Mesenchymal stem cell (in vitro differentiated cells and primary cell): ENCODE results near the gene EEIG1.

Experiments used
- DNase-seq: peaks from one replicate; pipeline ENCODE4 v3.0.0-alpha.2; 2013
- H2AFZ ChIP-seq: one replicate; pipeline ENCODE4 v1.6.1; 2013; ENCODE audit warnings: low read depth, mild to moderate bottlenecking, control low read depth, inconsistent platforms, low read length, moderate library complexity
- H2AK5ac ChIP-seq: 2 replicates; pipeline ENCODE4 v1.6.1; 2013; ENCODE audit warnings: low read length, moderate library complexity, mild to moderate bottlenecking, inconsistent platforms; ENCODE audit not compliant: severe bottlenecking
- H2BK120ac ChIP-seq: one replicate; pipeline ENCODE4 v1.6.1; 2013; ENCODE audit warnings: low read depth, mild to moderate bottlenecking, inconsistent platforms, low read length, moderate library complexity
- H2BK12ac ChIP-seq, 2 experiments: one replicate each; pipeline ENCODE4 v1.6.1; 2013; ENCODE audit warnings: inconsistent platforms in 2 of 2, low read length in 2 of 2, mild to moderate bottlenecking in 2 of 2, moderate library complexity in 2 of 2, control low read depth in 1 of 2
- H2BK15ac ChIP-seq: one replicate; pipeline ENCODE4 v1.6.1; 2013; ENCODE audit warnings: mild to moderate bottlenecking, low read depth, inconsistent platforms; ENCODE audit not compliant: poor library complexity, severe bottlenecking
- H2BK5ac ChIP-seq: 2 replicates; pipeline ENCODE4 v1.6.1; 2013; ENCODE audit warnings: low read depth, mild to moderate bottlenecking, low read length, control low read depth, inconsistent platforms; ENCODE audit not compliant: poor library complexity, severe bottlenecking
- H3K14ac ChIP-seq, 2 experiments: one replicate each; pipeline ENCODE4 v1.6.1; 2013; ENCODE audit warnings: inconsistent platforms in 2 of 2, low read length in 2 of 2, control low read depth in 1 of 2, mild to moderate bottlenecking in 1 of 2, moderate library complexity in 1 of 2
- H3K18ac ChIP-seq, 2 experiments: one replicate each; pipeline ENCODE4 v1.6.1; 2013; ENCODE audit warnings: inconsistent platforms in 2 of 2, low read length in 2 of 2, control low read depth in 1 of 2, low read depth in 1 of 2, mild to moderate bottlenecking in 1 of 2
- H3K23ac ChIP-seq, 2 experiments: one replicate each; pipeline ENCODE4 v1.6.1; 2013; ENCODE audit warnings: inconsistent platforms in 2 of 2, low read length in 2 of 2, mild to moderate bottlenecking in 2 of 2, moderate library complexity in 2 of 2, control low read depth in 1 of 2
- H3K27ac ChIP-seq: 2 replicates; pipeline ENCODE4 v1.5.1; 2013; ENCODE audit warnings: mild to moderate bottlenecking, moderate library complexity, low read length, control low read depth, inconsistent platforms; ENCODE audit not compliant: poor library complexity, severe bottlenecking
- H3K27me3 ChIP-seq, 2 experiments: 2 replicates each; pipeline versions ENCODE4 v1.6.1 to v1.7.0; 2013; ENCODE audit warnings: low read length in 2 of 2, mild to moderate bottlenecking in 2 of 2, moderate library complexity in 2 of 2, control low read depth in 1 of 2, inconsistent platforms in 1 of 2; ENCODE audit not compliant: control insufficient read depth in 1 of 2, insufficient read depth in 1 of 2
- H3K36me3 ChIP-seq, 2 experiments: 2 replicates each; pipeline versions ENCODE4 v1.6.1 to v1.7.0; 2013; ENCODE audit warnings: low read length in 2 of 2, control low read depth in 1 of 2, inconsistent platforms in 1 of 2, low read depth in 1 of 2, mild to moderate bottlenecking in 1 of 2; ENCODE audit not compliant: insufficient read depth in 2 of 2, control insufficient read depth in 1 of 2
- H3K4ac ChIP-seq, 2 experiments: one replicate each; pipeline ENCODE4 v1.6.1; 2013; ENCODE audit warnings: inconsistent platforms in 2 of 2, low read length in 2 of 2, mild to moderate bottlenecking in 2 of 2, moderate library complexity in 2 of 2, control low read depth in 1 of 2, low read depth in 1 of 2
- H3K4me1 ChIP-seq: 2 replicates; pipeline ENCODE4 v1.6.1; 2013; ENCODE audit warnings: low read depth, low read length, control low read depth; ENCODE audit not compliant: control insufficient read depth, insufficient read depth
- H3K4me2 ChIP-seq: 2 replicates; pipeline ENCODE4 v1.6.1; 2013; ENCODE audit warnings: low read length, mild to moderate bottlenecking, inconsistent platforms; ENCODE audit not compliant: poor library complexity, severe bottlenecking
- H3K4me3 ChIP-seq, 2 experiments: 2 replicates each; pipeline versions ENCODE4 v1.5.1 to v1.7.0; 2013; ENCODE audit warnings: low read length in 2 of 2, mild to moderate bottlenecking in 2 of 2, control low read depth in 1 of 2, low read depth in 1 of 2; ENCODE audit not compliant: insufficient read depth in 1 of 2
- H3K79me1 ChIP-seq: replicated peaks from 2 replicates; pipeline ENCODE4 v1.6.1; 2013; ENCODE audit warnings: mild to moderate bottlenecking, control low read depth, low read length, inconsistent platforms; ENCODE audit not compliant: poor library complexity, severe bottlenecking
- H3K9ac ChIP-seq: 2 replicates; pipeline ENCODE4 v1.7.0; 2013; ENCODE audit warnings: mild to moderate bottlenecking, low read length, moderate library complexity
- H3K9me3 ChIP-seq: 2 replicates; pipeline ENCODE4 v1.7.0; 2013; ENCODE audit warnings: mild to moderate bottlenecking, low read length; ENCODE audit not compliant: control insufficient read depth
- H4K8ac ChIP-seq: one replicate; pipeline ENCODE4 v1.6.1; 2013; ENCODE audit warnings: inconsistent platforms, mild to moderate bottlenecking, low read length, moderate library complexity
- H4K91ac ChIP-seq: one replicate; pipeline ENCODE4 v1.6.1; 2013; ENCODE audit warnings: mild to moderate bottlenecking, low read length, inconsistent platforms
- WGBS: methylation state at CpG from one replicate; pipeline ENCODE4 v1.1.7; 2013; ENCODE audit warnings: mixed read lengths; 5-methylcytosine and 5-hydroxymethylcytosine counted together

Gene EEIG1

GRCh38 chr9:127944586-127945218 lies 36.1 kb downstream of the EEIG1 start:
- no peaks in the 10 kb centered on the region for H3K9me3 ChIP-seq
- H3K14ac ChIP-seq = no peak overlapping the region
- no peak overlapping the region for H2AFZ ChIP-seq
- no peak overlapping the region for H4K8ac ChIP-seq
- no peak overlapping the region for H3K27ac ChIP-seq
- DNase-seq = no peak
- H3K36me3 ChIP-seq = peaks cover 52 to 58% of the 10 kb centered on the region in 2 experiments
- H2BK15ac ChIP-seq = no peak overlapping the region
- no peak overlapping the region for H3K18ac ChIP-seq
- H3K23ac ChIP-seq = no peak overlapping the region
- H3K9ac ChIP-seq = no peak overlapping the region
- H2BK5ac ChIP-seq = no peak overlapping the region
- no peak overlapping the region for H2AK5ac ChIP-seq
- H2BK120ac ChIP-seq = no peak overlapping the region
- no peak overlapping the region for H3K4me3 ChIP-seq
- no peak overlapping the region for H4K91ac ChIP-seq
- peak overlapping the region in 1 of 2 experiments; percentile 12 for H2BK12ac ChIP-seq
- H3K27me3 ChIP-seq = no peaks in the 10 kb centered on the region
- H3K4me2 ChIP-seq = no peak overlapping the region
- H3K4me1 ChIP-seq = peaks cover 7% of the 10 kb centered on the region
- H3K79me1 ChIP-seq = peaks cover 4% of the 10 kb centered on the region
- 98% methylated on average over 38 of the region's 38 CpGs for WGBS
- no peak overlapping the region for H3K4ac ChIP-seq

GRCh38 chr9:127943731-127944144 lies 37.1 kb downstream of the EEIG1 start:
- no peak overlapping the region for H2AFZ ChIP-seq
- WGBS = 40% methylated on average over 12 of the region's 13 CpGs

GRCh38 chr9:127943011-127943662 lies 37.7 kb downstream of the EEIG1 start:
- Histone ChIP-seq H4K91ac (no peak overlapping the region), H2AFZ (no peak overlapping the region), H2BK5ac (no peak overlapping the region), H3K9me3 (no peaks in the 10 kb centered on the region), H4K8ac (no peak overlapping the region), H2BK12ac (peak overlapping the region in 1 of 2 experiments; percentile 4), H3K14ac (no peak overlapping the region), H3K4me2 (no peak overlapping the region), H2BK120ac (no peak overlapping the region), H2BK15ac (no peak overlapping the region), H3K4me3 (no peak overlapping the region), H3K4ac (no peak overlapping the region), H3K18ac (no peak overlapping the region), H3K9ac (no peak overlapping the region), H3K27ac (no peak overlapping the region), H3K79me1 (peaks cover 4% of the 10 kb centered on the region), H3K36me3 (peaks cover 52 to 53% of the 10 kb centered on the region in 2 experiments), H3K23ac (no peak overlapping the region), H3K27me3 (no peaks in the 10 kb centered on the region), H3K4me1 (peaks cover 6% of the 10 kb centered on the region), H2AK5ac (no peak overlapping the region)
- 85% methylated on average over 14 of the region's 14 CpGs for WGBS
- DNase-seq = no peak

More at GRCh38 chr9:127943731-127944144, 37.1 kb downstream of the EEIG1 start:
- no peak overlapping the region for H3K18ac ChIP-seq
- H4K8ac ChIP-seq = no peak overlapping the region
- no peak overlapping the region for H4K91ac ChIP-seq
- no peak overlapping the region for H3K14ac ChIP-seq
- no peak overlapping the region for H2AK5ac ChIP-seq
- H2BK120ac ChIP-seq = no peak overlapping the region
- no peak overlapping the region for H3K9ac ChIP-seq
- peaks cover 53 to 54% of the 10 kb centered on the region in 2 experiments for H3K36me3 ChIP-seq
- no peak overlapping the region for H3K4me3 ChIP-seq
- H3K4me1 ChIP-seq = peaks cover 7% of the 10 kb centered on the region
- H3K79me1 ChIP-seq = peaks cover 4% of the 10 kb centered on the region
- no peak overlapping the region for H2BK15ac ChIP-seq
- no peak overlapping the region for H3K4ac ChIP-seq
- no peak overlapping the region for H3K27ac ChIP-seq
- H2BK5ac ChIP-seq = no peak overlapping the region
- H2BK12ac ChIP-seq = no peak overlapping the region
- no peaks in the 10 kb centered on the region for H3K9me3 ChIP-seq
- no peak overlapping the region for H3K4me2 ChIP-seq
- H3K27me3 ChIP-seq = no peaks in the 10 kb centered on the region
- peak; percentile 79 for DNase-seq
- no peak overlapping the region for H3K23ac ChIP-seq

GRCh38 chr9:127942216-127943010 lies 38.4 kb downstream of the EEIG1 start:
- DNase-seq = peak; percentile 66
- Histone ChIP-seq H3K23ac (no peak overlapping the region), H3K36me3 (peaks cover 45 to 47% of the 10 kb centered on the region in 2 experiments), H3K4me2 (no peak overlapping the region), H3K27me3 (no peaks in the 10 kb centered on the region), H2BK5ac (no peak overlapping the region), H2BK12ac (no peak overlapping the region), H2BK15ac (no peak overlapping the region), H3K9me3 (no peaks in the 10 kb centered on the region), H3K27ac (no peak overlapping the region), H2AFZ (no peak overlapping the region), H4K8ac (no peak overlapping the region), H3K18ac (no peak overlapping the region), H3K4me3 (no peak overlapping the region), H3K9ac (no peak overlapping the region), H3K4me1 (peaks cover 10% of the 10 kb centered on the region), H4K91ac (no peak overlapping the region), H3K14ac (no peak overlapping the region), H3K4ac (no peak overlapping the region), H2BK120ac (no peak overlapping the region), H2AK5ac (no peak overlapping the region), H3K79me1 (peaks cover 4% of the 10 kb centered on the region)
- 74% methylated on average over 18 of the region's 18 CpGs for WGBS
